ENCODE data around the gene CDH23. TPM values are rescaled to one million over a fixed set of nuclear protein-coding genes. Genes with fewer than 3 reads are reported as not detected.

CDH23 gene
- total RNA-seq, 2 donors from 2014 or later: 28.5 to 58.7 TPM

DNA sequence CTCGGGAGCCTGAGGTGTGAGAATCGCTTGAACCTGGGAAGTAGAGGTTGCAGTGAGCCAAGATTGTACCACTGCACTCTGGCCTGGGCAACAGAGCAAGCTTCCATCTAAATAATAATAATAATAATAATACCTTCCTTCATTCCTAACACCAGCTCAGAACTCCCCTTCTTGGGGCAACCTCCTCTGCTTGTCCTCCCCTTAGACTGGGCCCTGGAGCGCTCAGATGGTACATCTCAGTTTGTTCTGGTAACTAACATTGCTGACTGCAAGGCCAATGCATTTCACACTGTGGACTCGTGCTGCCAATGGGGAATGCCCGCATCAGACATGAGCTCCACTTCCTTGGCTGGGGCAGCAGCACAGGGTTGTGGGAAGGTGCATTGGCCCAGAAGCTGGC, 245.3 kb downstream of the CDH23 start:
- H3K36me3 ChIP-seq (replicated peaks in 1 of 2; ENCODE audit: insufficient read depth in 1 of 2, low read depth in 2 of 2): no peaks in the 10 kb centered on the region
- no peaks in the 10 kb centered on the region for H3K27me3 ChIP-seq
- DNase-seq (no peak), ATAC-seq (no peak)
- peaks cover 14% of the 10 kb centered on the region for H3K4me1 ChIP-seq
- 76 to 78% methylated on average over 5 of the region's 5 CpGs for WGBS, 2 donors
- TF ChIP-seq POLR2A (IDR thresholded peaks at IDR 0.05): no peak
- TF ChIP-seq, protein P1, sequence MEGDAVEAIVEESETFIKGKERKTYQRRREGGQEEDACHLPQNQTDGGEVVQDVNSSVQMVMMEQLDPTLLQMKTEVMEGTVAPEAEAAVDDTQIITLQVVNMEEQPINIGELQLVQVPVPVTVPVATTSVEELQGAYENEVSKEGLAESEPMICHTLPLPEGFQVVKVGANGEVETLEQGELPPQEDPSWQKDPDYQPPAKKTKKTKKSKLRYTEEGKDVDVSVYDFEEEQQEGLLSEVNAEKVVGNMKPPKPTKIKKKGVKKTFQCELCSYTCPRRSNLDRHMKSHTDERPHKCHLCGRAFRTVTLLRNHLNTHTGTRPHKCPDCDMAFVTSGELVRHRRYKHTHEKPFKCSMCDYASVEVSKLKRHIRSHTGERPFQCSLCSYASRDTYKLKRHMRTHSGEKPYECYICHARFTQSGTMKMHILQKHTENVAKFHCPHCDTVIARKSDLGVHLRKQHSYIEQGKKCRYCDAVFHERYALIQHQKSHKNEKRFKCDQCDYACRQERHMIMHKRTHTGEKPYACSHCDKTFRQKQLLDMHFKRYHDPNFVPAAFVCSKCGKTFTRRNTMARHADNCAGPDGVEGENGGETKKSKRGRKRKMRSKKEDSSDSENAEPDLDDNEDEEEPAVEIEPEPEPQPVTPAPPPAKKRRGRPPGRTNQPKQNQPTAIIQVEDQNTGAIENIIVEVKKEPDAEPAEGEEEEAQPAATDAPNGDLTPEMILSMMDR (IDR thresholded peaks at IDR 0.05): no peak
- no peak overlapping the region for H3K27ac ChIP-seq
- intact Hi-C loops (cut with DNase I): no loop called here
- H3K4me3 ChIP-seq: no peak overlapping the region
- no peaks in the 10 kb centered on the region for H3K9me3 ChIP-seq

DNA sequence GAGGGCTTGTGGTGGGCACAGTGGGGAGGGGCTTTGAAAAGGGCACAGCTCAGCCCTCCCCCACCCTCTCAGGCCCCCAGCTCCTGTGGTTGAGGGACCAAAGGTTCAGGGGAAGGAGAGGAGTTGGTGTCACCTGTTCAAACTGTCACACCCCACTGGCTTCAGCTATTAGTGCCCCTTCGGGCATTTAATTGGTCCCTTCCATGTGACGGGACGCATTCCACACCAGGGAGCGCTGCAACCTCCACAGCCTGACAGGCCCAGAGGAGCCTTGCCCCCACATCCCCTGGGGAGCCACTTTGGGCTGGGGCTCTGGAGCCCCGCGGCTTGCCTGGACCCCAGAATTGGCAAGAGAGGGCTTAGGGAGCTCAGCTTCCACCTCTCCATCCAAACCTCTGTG, 247.2 kb downstream of the CDH23 start:
- ATAC-seq: no peak
- no peak for DNase-seq

DNA sequence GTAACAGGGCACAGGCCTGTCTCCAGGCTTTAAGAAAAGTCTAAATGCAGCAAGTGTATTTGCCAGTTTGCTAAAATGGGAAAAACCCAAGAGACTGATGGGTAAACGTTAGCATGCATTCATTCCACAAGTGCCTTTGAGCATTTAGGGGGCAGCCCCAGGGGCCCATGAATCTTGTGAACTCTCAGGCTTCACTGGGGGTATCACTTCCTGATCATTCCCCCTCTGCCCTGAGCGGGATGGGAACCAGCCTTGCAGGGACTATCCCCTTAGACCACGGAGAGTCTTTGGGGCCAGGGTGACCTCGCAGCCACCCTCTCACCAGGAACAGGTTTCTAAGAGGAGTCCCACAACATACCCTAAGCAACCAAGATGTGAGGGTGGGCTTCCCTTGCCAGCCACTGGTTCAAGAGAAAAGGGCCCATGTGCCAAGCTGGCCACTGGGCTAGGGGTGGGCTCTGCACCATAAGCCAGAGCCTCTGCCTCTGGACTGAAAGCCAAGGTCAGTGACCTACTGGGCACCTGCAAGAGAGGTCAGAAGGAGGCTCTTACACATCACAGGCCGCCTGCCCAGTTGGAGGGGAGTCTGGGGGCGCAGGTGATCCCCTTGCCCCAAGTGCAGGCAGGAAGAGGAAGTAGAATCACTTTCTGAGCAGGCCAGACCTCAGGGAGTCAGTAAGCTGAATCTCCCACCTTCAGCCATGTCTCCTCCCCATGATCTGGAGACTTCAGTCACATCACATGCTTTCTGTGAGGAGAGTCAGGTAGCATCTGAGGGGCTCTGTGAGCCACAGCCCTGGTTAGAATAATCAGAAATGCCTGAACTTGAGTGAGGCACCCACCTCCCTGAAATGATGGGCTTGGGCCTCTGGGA, 247.8 kb downstream of the CDH23 start:
- DNase-seq (no peak), ATAC-seq (no peak)
- Histone ChIP-seq H3K4me3 (no peak overlapping the region), H3K9me3 (no peaks in the 10 kb centered on the region), H3K27me3 (no peaks in the 10 kb centered on the region), H3K36me3 (replicated peaks in 1 of 2; ENCODE audit: insufficient read depth in 1 of 2, low read depth in 2 of 2) (no peaks in the 10 kb centered on the region), H3K4me1 (no peaks in the 10 kb centered on the region), H3K27ac (no peak overlapping the region)
- intact Hi-C loops (cut with DNase I): no loop called here
- WGBS, 2 donors: 69 to 79% methylated on average over 6 of the region's 6 CpGs
- TF ChIP-seq, protein P1 (IDR thresholded peaks at IDR 0.05): no peak
- TF ChIP-seq POLR2A (IDR thresholded peaks at IDR 0.05): no peak

More for the DNA sequence above, 247.2 kb downstream of the CDH23 start:
- H3K27me3 ChIP-seq: no peaks in the 10 kb centered on the region
- intact Hi-C loops (cut with DNase I): no loop called here
- H3K4me3 ChIP-seq: no peak overlapping the region
- WGBS, 2 donors: 86% methylated on average over 6 of the region's 6 CpGs; no CpG with 5 or more reads in 1 of the 2 donors
- peaks cover 5% of the 10 kb centered on the region for H3K4me1 ChIP-seq
- H3K9me3 ChIP-seq: no peaks in the 10 kb centered on the region
- H3K27ac ChIP-seq: no peak overlapping the region
- no peaks in the 10 kb centered on the region for H3K36me3 ChIP-seq (replicated peaks in 1 of 2; ENCODE audit: insufficient read depth in 1 of 2, low read depth in 2 of 2)
- TF ChIP-seq, protein P1 (IDR thresholded peaks at IDR 0.05): no peak
- TF ChIP-seq POLR2A (IDR thresholded peaks at IDR 0.05): no peak

DNA sequence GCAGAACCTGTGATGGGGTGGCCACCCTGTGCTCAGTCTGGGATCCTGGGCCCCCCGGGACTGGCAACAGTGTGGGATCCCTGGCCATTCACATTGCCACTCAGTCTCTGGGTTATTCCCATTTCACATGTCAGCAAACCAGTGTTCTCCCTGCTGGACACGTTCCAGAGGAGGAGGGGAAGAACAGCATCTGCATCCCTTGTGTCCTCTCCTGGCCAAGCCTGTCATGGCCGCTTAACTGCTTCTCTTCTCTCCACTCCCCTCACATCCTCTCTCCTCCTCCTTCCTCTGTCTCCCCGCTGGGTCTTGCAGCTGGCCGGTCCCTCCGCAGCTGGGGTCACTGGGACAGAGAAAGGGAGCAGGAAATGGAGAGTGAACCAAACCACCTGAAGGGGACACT, 248.5 kb downstream of the CDH23 start:
- DNase-seq: no peak
- TF ChIP-seq, protein P1 (IDR thresholded peaks at IDR 0.05): no peak
- TF ChIP-seq POLR2A (IDR thresholded peaks at IDR 0.05): no peak
- intact Hi-C loops (cut with DNase I): no loop called here
- WGBS, 2 donors: 65 to 77% methylated on average over 6 of the region's 6 CpGs
- Histone ChIP-seq H3K36me3 (replicated peaks in 1 of 2; ENCODE audit: insufficient read depth in 1 of 2, low read depth in 2 of 2) (no peaks in the 10 kb centered on the region), H3K27me3 (no peaks in the 10 kb centered on the region), H3K27ac (no peak overlapping the region), H3K9me3 (no peaks in the 10 kb centered on the region), H3K4me3 (no peak overlapping the region), H3K4me1 (no peaks in the 10 kb centered on the region)
- no peak for ATAC-seq

DNA sequence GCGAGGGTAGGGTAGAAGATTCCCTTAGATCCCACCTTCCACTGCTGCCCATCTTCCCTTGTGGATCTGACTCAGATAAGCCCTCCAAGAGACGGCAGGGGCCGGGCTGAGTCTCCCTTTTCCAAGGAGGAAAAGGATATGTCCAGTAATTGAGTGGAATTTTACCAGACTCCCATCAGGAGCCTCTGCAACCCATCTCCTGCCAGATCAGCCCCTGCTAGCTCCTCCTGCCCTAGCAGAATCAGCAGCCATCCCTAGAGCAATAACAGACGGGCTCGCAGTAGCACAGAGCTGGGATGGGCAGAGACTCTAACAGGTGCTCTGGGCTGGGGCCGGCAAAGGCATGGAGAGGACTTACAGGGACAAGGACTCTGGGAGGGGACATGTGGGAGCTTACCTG, 249.3 kb downstream of the CDH23 start:
- Histone ChIP-seq H3K36me3 (replicated peaks in 1 of 2; ENCODE audit: insufficient read depth in 1 of 2, low read depth in 2 of 2) (no peaks in the 10 kb centered on the region), H3K4me3 (no peak overlapping the region), H3K9me3 (no peaks in the 10 kb centered on the region), H3K27me3 (no peaks in the 10 kb centered on the region), H3K4me1 (no peaks in the 10 kb centered on the region), H3K27ac (no peak overlapping the region)
- DNase-seq (no peak), ATAC-seq (no peak)
- WGBS, 2 donors: 74 to 89% methylated on average over 5 to 6 of the region's 6 CpGs
- TF ChIP-seq POLR2A (IDR thresholded peaks at IDR 0.05): no peak
- intact Hi-C loops (cut with DNase I): no loop called here
